DMS153 treated with DMSO at 0.1 percent for 48 hours (cell line): ENCODE measurements around the gene SLC52A1.

ENCODE experiments used
- DNase-seq: peaks from one replicate; lab custom pipeline; 2025; ENCODE audit not compliant: unreplicated experiment; lab: John Stamatoyannopoulos, UW

SLC52A1 gene

GRCh38 chr17:4994081-4994595 lies 41.1 kb downstream of the SLC52A1 start:
- DNase-seq = no peak

GRCh38 chr17:4987767-4988567 lies 47.3 kb downstream of the SLC52A1 start:
- DNase-seq = no peak

DNA sequence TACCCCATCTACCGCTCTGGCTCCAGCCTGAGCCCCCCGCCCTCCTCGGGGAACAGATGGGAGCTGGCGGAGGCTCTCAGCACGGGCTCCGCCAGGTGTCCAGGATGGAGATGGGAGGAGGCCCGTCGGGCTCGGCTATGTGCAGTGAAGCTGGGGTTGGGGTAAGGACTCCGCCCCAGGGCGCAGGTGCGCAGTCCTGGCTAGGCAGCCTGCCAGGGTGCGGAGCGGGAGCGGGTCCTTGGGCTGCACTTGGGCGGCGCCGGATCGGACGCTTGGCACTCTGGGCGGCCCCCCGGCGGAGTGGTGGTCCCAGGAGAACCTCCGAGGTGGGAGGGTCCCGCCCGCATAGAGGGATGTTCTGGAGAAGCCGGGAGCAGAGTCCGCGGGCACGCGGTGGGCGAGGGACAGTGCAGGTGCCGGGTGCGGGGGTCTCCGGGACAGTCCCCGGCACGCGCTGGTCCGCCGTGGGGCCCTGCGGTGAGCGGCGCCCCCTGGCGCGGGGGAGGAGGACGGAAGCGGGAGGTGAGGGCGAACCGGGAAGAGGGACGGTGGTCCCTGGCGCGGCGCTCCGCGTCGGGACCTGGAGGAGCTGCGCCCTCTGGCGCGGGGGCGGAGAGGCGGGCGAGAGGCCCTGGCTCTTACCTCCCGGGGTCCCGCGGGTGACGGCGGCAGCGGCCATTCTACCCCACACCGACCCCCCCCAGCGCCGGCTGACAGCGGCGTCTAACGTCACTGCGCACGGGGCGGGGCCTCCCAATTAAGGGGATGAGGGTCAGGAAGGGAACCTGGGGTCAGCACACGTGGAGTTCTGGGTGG lies 48.1 kb downstream of the SLC52A1 start, which contains the start of gene CAMTA2:
Gene CAMTA2 (minus strand): TSS at position 725 of the 816 bp plus-strand sequence. CDS start 1,453 bp downstream, outside the sequence.
- peak; percentile 15 for DNase-seq

DNA sequence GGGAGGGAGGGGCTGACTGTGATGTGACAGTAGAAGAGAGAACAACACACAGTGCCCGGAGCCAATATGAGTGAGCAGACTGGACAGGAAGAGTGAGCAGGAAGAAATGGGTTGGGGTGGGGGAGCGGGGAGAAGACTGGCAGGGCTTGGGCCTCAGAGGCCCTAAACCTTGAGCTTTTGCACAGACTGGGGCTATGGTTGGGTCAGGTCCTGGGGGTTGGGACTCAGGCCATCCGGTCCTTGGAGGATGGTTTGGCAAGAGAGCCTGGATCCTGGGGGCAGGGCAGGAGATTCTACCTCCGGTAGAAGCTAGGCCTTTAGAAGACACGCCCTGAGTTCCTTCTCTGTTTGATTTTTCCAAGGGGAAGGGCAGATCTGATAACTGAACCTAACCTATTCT lies 48.8 kb downstream of the SLC52A1 start:
- DNase-seq = no peak
